ENCODE measurements around the gene PIGK. TPM values are rescaled to one million over a fixed set of nuclear protein-coding genes. Genes with fewer than 3 reads are reported as not detected.
"Not testable (repeated sequence)": the region's sequence is repeated elsewhere in the genome, so short reads cannot be mapped to it uniquely, and the experiment has no call there.

Gene PIGK
- total RNA-seq, 4 donors from 2014 or later = 9.0 to 12.6 (median 11.2) TPM

- in situ Hi-C loops (cut with MboI; ENCODE audit: low sequenced_read_pairs in 4 of 4) = no loop called here
- no peaks in the 10 kb centered on the region for H3K9me3 ChIP-seq
- no peaks in the 10 kb centered on the region for H3K27me3 ChIP-seq
- no peak overlapping the region for H3K4me3 ChIP-seq
- TF ChIP-seq CTCF (IDR thresholded peaks at IDR 0.05 in 4 of 5, conservative IDR thresholded peaks at IDR 0.05 in 1 of 5) (no peak), POLR2A (IDR thresholded peaks at IDR 0.05) (no peak)
- ATAC-seq = no peak
- no peak overlapping the region for H3K27ac ChIP-seq
- no peaks in the 10 kb centered on the region for H3K36me3 ChIP-seq
- intact Hi-C loops (cut with DNase I; ENCODE audit: low total_unique reads) = no loop called here
- H3K4me1 ChIP-seq = no peaks in the 10 kb centered on the region
- no peak for DNase-seq
Observed at GRCh38 chr1:77227381-77227780, 8.2 kb upstream of the PIGK start.

- intact Hi-C loops (cut with DNase I; ENCODE audit: low total_unique reads) = no loop called here
- TF ChIP-seq POLR2A (IDR thresholded peaks at IDR 0.05) (no peak), CTCF (IDR thresholded peaks at IDR 0.05 in 4 of 5, conservative IDR thresholded peaks at IDR 0.05 in 1 of 5) (no peak)
- H3K36me3 ChIP-seq = no peaks in the 10 kb centered on the region
- H3K9me3 ChIP-seq = no peaks in the 10 kb centered on the region
- peaks cover 10 to 16% of the 10 kb centered on the region in 2 donors for H3K4me1 ChIP-seq
- no peaks in the 10 kb centered on the region for H3K27me3 ChIP-seq
- in situ Hi-C loops (cut with MboI; ENCODE audit: low sequenced_read_pairs in 4 of 4) = no loop called here
- ATAC-seq = no peak
- DNase-seq = no peak
- H3K4me3 ChIP-seq = no peak overlapping the region
- H3K27ac ChIP-seq = no peak overlapping the region
Observed at GRCh38 chr1:77222496-77222895, 3.3 kb upstream of the PIGK start.

GRCh38 chr1:77220687-77221463 lies 1.6 kb upstream of the PIGK start:
- in situ Hi-C loops (cut with MboI; ENCODE audit: low sequenced_read_pairs in 4 of 4) (no loop called here), intact Hi-C loops (cut with DNase I; ENCODE audit: low total_unique reads) (no loop called here)
- TF ChIP-seq CTCF (IDR thresholded peaks at IDR 0.05 in 4 of 5, conservative IDR thresholded peaks at IDR 0.05 in 1 of 5) (no peak), POLR2A (IDR thresholded peaks at IDR 0.05) (no peak)
- H3K36me3 ChIP-seq = no peaks in the 10 kb centered on the region
- DNase-seq = no peak
- no peaks in the 10 kb centered on the region for H3K27me3 ChIP-seq
- H3K4me1 ChIP-seq = peaks cover 10 to 16% of the 10 kb centered on the region in 2 donors
- no peak overlapping the region for H3K27ac ChIP-seq
- H3K4me3 ChIP-seq = no peak overlapping the region
- H3K9me3 ChIP-seq = no peaks in the 10 kb centered on the region
- ATAC-seq = no peak

GRCh38 chr1:77218477-77219165 lies 609 bp downstream of the PIGK start:
- no peak for TF ChIP-seq CTCF (IDR thresholded peaks at IDR 0.05 in 4 of 5, conservative IDR thresholded peaks at IDR 0.05 in 1 of 5)
- TF ChIP-seq POLR2A (IDR thresholded peaks at IDR 0.05) = no peak
- H3K36me3 ChIP-seq = no peaks in the 10 kb centered on the region
- in situ Hi-C loops (cut with MboI; ENCODE audit: low sequenced_read_pairs in 4 of 4) (no loop called here), intact Hi-C loops (cut with DNase I; ENCODE audit: low total_unique reads) (loop anchor here (5.0 kb wide), 1 partner anchor 464 kb away; the partner anchor contains the start of gene ZZZ3)
- peak; percentile 73 to 74 for ATAC-seq
- H3K4me3 ChIP-seq = peak overlapping the region; percentile 77 to 93 (median 88)
- H3K4me1 ChIP-seq = peaks cover 10 to 16% of the 10 kb centered on the region in 2 donors
- DNase-seq = no peak
- H3K9me3 ChIP-seq = no peaks in the 10 kb centered on the region
- peak overlapping the region; percentile 87 to 96 (median 90) for H3K27ac ChIP-seq
- H3K27me3 ChIP-seq = no peaks in the 10 kb centered on the region

GRCh38 chr1:77204043-77204442 lies 15.2 kb downstream of the PIGK start:
- H3K27me3 ChIP-seq; DNase-seq; H3K9me3 ChIP-seq; ATAC-seq; intact Hi-C loops (cut with DNase I; ENCODE audit: low total_unique reads); in situ Hi-C loops (cut with MboI; ENCODE audit: low sequenced_read_pairs in 4 of 4); H3K27ac ChIP-seq; H3K4me1 ChIP-seq; H3K36me3 ChIP-seq; H3K4me3 ChIP-seq: not testable (repeated sequence)
